HFFc6 (cell line): ENCODE results near the gene DGLUCY. TPM values are rescaled to one million over a fixed set of nuclear protein-coding genes. Genes with fewer than 3 reads are reported as not detected.

Source experiments
- DNase-seq: peaks from one replicate; pipeline ENCODE4 v3.0.0-alpha.2; 2018
- H3K27ac Mint-ChIP-seq: 2 replicates; pipeline ENCODE4 v1.8.0; 2020; ENCODE audit warnings: mild to moderate bottlenecking, mixed read lengths
- H3K27me3 Mint-ChIP-seq: 2 replicates; pipeline ENCODE4 v1.8.0; 2021; ENCODE audit warnings: mild to moderate bottlenecking, moderate library complexity, mixed read lengths; ENCODE audit not compliant: insufficient read depth
- H3K36me3 Mint-ChIP-seq: 2 replicates; pipeline ENCODE4 v1.8.0; 2021; ENCODE audit warnings: low read depth, mixed read lengths
- H3K4me1 Mint-ChIP-seq: 2 replicates; pipeline ENCODE4 v1.8.0; 2020; ENCODE audit warnings: low read depth, mixed read lengths
- H3K4me3 Mint-ChIP-seq: 2 replicates; pipeline ENCODE4 v1.8.0; 2020; ENCODE audit warnings: mild to moderate bottlenecking, moderate library complexity, mixed read lengths
- H3K9me3 Mint-ChIP-seq: 2 replicates; pipeline ENCODE4 v1.8.0; 2020; ENCODE audit warnings: mild to moderate bottlenecking, mixed read lengths
- total RNA-seq, 6 experiments: library from RNA; stranded (reverse); fragmentation: NEBNext Ultra II Directional; extraction: Animal tissue kit (Norgen Biotek cat#: 25700); gene quantifications; 2 replicates in 1 of 6; 3 replicates in 5 of 6; pipeline ENCODE4 v1.2.3, GENCODE V29; 2021
- TF ChIP-seq, protein P1 (sequence below): fragments of 200-600 bp; sonication (generic); IDR thresholded peaks from 2 replicates; pipeline ENCODE4 v1.5.0; 2021; ENCODE audit warnings: antibody characterized with exemption, mild to moderate bottlenecking

The DGLUCY gene
- total RNA-seq, 6 experiments from 2014 or later, result 13.5 to 18.1 (median 15.2) TPM

DNA sequence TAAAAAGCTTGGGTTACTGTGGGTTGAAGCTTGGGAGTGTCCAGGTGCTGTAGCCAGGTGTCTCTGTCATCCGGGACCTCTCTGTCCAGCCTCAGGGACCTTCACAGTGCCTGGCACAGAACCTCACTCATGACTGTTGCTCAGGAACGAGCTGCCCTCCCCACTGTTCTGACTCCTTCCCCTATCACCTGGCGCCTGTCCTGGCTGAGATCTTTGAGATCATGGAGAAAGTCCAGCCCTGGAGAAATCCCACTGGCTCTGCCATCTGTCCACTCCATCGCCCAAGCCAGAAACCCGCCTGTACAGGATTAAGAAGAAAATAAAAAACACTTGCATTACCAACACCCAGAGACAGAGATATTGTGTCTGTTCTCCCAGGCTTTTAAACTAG lies 53.5 kb downstream of the DGLUCY start:
- H3K27ac Mint-ChIP-seq, result no peak overlapping the region
- H3K4me1 Mint-ChIP-seq, result no peaks in the 10 kb centered on the region
- peaks cover 17% of the 10 kb centered on the region; the same call in 1 of the 2 replicates for H3K36me3 Mint-ChIP-seq
- no peak overlapping the region for H3K4me3 Mint-ChIP-seq
- TF ChIP-seq, protein P1, sequence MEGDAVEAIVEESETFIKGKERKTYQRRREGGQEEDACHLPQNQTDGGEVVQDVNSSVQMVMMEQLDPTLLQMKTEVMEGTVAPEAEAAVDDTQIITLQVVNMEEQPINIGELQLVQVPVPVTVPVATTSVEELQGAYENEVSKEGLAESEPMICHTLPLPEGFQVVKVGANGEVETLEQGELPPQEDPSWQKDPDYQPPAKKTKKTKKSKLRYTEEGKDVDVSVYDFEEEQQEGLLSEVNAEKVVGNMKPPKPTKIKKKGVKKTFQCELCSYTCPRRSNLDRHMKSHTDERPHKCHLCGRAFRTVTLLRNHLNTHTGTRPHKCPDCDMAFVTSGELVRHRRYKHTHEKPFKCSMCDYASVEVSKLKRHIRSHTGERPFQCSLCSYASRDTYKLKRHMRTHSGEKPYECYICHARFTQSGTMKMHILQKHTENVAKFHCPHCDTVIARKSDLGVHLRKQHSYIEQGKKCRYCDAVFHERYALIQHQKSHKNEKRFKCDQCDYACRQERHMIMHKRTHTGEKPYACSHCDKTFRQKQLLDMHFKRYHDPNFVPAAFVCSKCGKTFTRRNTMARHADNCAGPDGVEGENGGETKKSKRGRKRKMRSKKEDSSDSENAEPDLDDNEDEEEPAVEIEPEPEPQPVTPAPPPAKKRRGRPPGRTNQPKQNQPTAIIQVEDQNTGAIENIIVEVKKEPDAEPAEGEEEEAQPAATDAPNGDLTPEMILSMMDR, result no peak
- H3K9me3 Mint-ChIP-seq, result no peaks in the 10 kb centered on the region
- no peak for DNase-seq
- H3K27me3 Mint-ChIP-seq, result no peaks in the 10 kb centered on the region; the same call in 1 of the 2 replicates

DNA sequence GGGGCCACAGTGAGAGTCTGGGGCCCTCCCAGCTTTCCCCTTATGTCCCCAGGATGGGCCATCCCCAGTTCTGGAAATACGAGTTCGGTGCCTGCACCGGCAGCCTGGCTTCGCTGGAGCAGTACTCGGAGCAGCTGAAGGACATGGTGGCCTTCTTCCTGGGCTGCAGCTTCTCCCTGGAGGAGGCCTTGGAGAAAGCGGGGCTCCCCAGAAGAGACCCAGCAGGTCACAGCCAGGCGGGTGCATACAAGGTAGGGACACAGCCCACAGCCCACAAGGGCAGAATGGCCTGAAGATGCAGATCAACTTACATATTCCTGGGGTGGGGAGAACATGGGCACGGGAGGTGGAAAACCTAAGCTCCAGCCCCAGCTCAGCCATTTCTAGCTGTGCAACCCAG lies 56.1 kb downstream of the DGLUCY start:
- TF ChIP-seq, protein P1, result no peak
- DNase-seq, result no peak
- H3K4me1 Mint-ChIP-seq, result no peaks in the 10 kb centered on the region
- H3K27me3 Mint-ChIP-seq, result no peaks in the 10 kb centered on the region; the same call in 1 of the 2 replicates
- H3K4me3 Mint-ChIP-seq, result no peak overlapping the region
- H3K36me3 Mint-ChIP-seq, result peaks cover 17% of the 10 kb centered on the region; the same call in 1 of the 2 replicates
- no peaks in the 10 kb centered on the region for H3K9me3 Mint-ChIP-seq
- H3K27ac Mint-ChIP-seq, result no peak overlapping the region

DNA sequence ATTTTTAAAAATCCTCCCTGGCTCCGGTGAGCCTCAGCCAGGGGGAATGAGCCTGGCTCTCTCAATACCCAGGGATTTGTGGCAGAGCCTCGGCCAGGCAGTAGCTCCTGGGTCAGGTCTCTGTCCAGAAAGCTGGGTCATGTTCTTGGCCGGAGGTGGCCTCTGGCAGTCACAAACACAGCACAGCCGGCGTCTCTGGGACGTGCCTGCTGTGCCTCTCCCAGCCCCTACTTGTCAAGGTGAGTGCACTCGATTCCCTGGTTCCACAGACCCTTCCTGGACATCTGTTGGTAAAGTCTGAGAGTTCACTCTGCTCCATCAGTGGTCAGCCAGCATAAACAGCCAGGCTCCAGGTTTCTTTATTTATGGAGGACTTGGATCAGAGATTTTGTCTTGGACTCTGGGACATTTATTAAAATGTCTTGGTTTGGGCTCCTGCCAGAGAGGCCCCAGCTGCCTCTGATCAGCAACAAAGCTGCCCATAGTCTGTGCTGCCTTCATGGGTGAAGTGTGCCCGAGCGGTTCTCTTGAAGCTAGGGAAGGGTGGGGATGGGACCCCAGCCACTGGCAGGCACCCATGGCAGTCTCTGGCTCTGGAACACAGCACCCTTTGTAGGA lies 56.7 kb downstream of the DGLUCY start:
- TF ChIP-seq, protein P1, result no peak
- no peak for DNase-seq
- H3K4me1 Mint-ChIP-seq, result no peaks in the 10 kb centered on the region
- no peaks in the 10 kb centered on the region for H3K9me3 Mint-ChIP-seq
- H3K27ac Mint-ChIP-seq, result no peak overlapping the region
- no peaks in the 10 kb centered on the region; the same call in 1 of the 2 replicates for H3K27me3 Mint-ChIP-seq
- H3K36me3 Mint-ChIP-seq, result peaks cover 10% of the 10 kb centered on the region; the same call in 1 of the 2 replicates
- H3K4me3 Mint-ChIP-seq, result no peak overlapping the region

DNA sequence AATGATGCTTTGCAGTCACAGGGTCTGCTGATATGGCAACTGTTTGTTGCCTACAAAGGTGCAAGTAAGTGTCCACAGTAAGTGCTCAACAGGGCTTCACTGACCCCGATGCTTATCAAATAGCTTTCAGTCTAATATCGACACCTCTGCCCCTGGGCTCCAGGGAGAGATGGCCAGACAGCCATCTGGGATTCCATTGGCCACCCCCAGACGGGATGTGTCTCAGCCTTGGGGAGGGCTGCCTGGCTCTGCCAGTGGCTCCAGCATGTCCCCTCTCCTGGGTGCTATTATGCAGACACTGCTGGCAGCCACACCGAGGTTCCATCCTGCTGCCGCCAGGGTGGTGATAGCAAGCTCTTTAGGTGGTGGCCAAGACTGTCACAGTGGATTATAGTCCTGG lies 57.4 kb downstream of the DGLUCY start:
- peaks cover 6% of the 10 kb centered on the region; the same call in 1 of the 2 replicates for H3K36me3 Mint-ChIP-seq
- H3K4me3 Mint-ChIP-seq, result no peak overlapping the region
- no peak overlapping the region for H3K27ac Mint-ChIP-seq
- H3K27me3 Mint-ChIP-seq, result no peaks in the 10 kb centered on the region; the same call in 1 of the 2 replicates
- TF ChIP-seq, protein P1, result no peak
- H3K9me3 Mint-ChIP-seq, result no peaks in the 10 kb centered on the region
- DNase-seq, result no peak
- H3K4me1 Mint-ChIP-seq, result no peaks in the 10 kb centered on the region

DNA sequence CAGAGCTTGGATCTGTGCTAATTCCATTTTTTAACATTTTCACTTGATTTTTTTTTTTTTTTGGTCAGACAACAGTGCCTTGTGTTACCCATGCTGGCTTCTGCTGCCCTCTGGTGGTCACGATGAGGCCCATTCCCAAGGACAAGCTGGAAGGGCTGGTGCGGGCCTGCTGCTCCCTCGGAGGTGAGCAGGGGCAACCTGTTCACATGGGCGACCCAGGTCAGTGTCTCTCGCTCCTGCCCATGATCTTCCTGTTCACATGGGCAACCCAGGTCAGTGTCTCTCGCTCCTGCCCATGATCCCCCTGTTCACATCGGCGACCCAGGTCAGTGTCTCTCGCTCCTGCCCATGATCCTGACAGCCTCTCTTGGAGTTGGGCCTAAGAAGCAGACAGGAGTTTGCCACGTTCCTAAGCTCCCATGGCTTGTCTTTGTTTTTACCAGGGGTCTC lies 59.4 kb downstream of the DGLUCY start:
- Mint-ChIP-seq H3K4me3 (no peak overlapping the region), H3K9me3 (no peaks in the 10 kb centered on the region), H3K27me3 (no peaks in the 10 kb centered on the region), H3K36me3 (no peaks in the 10 kb centered on the region), H3K27ac (no peak overlapping the region), H3K4me1 (peaks cover 11% of the 10 kb centered on the region)
- TF ChIP-seq, protein P1, result peak; percentile 97
- DNase-seq, result peak; percentile 59
